ENCODE results near the gene ANGPTL1.

GRCh38 chr1:178898401-178898800, 27.5 kb upstream of the ANGPTL1 start:
- TF ChIP-seq POLR2A (IDR thresholded peaks at IDR 0.05): no peak
- TF ChIP-seq CTCF (IDR thresholded peaks at IDR 0.05): no peak
